Endodermal cell (in vitro differentiated cells): ENCODE results near the gene TRAPPC3L. TPM values are rescaled to one million over a fixed set of nuclear protein-coding genes. Genes with fewer than 3 reads are reported as not detected.

Experiments used
- DNase-seq: peaks from one replicate; pipeline ENCODE4 v3.0.0-alpha.2; 2017
- H3K27ac ChIP-seq: 2 replicates; pipeline ENCODE4 v1.5.1; 2013; ENCODE audit warnings: mild to moderate bottlenecking, low read depth, low read length, moderate library complexity
- H3K27me3 ChIP-seq: 2 replicates; pipeline ENCODE4 v1.6.1; 2013; ENCODE audit warnings: mild to moderate bottlenecking, low read length, moderate library complexity; ENCODE audit not compliant: insufficient read depth, control insufficient read depth, poor library complexity, severe bottlenecking
- H3K36me3 ChIP-seq: 2 replicates; pipeline ENCODE4 v1.7.0; 2013; ENCODE audit warnings: mild to moderate bottlenecking, low read length, moderate library complexity; ENCODE audit not compliant: control insufficient read depth, insufficient read depth
- H3K4me1 ChIP-seq: one replicate; pipeline ENCODE4 v1.7.0; 2013; ENCODE audit warnings: low read length; ENCODE audit not compliant: control insufficient read depth, insufficient read depth
- H3K4me3 ChIP-seq: 2 replicates; pipeline ENCODE4 v1.5.1; 2013; ENCODE audit warnings: mild to moderate bottlenecking, low read length, moderate library complexity
- H3K9ac ChIP-seq: 2 replicates; pipeline ENCODE4 v1.6.1; 2013; ENCODE audit warnings: mild to moderate bottlenecking, low read length, moderate library complexity; ENCODE audit not compliant: poor library complexity, severe bottlenecking; ENCODE audit errors: extremely low read depth
- H3K9me3 ChIP-seq: 2 replicates; pipeline ENCODE4 v1.6.1; 2013; ENCODE audit warnings: mild to moderate bottlenecking, low read length, moderate library complexity; ENCODE audit not compliant: control insufficient read depth
- H3K27ac Mint-ChIP-seq: 2 replicates; pipeline ENCODE4 v1.8.0; 2020; ENCODE audit warnings: mixed read lengths
- H3K27me3 Mint-ChIP-seq: 2 replicates; pipeline ENCODE4 v1.8.0; 2021; ENCODE audit warnings: mild to moderate bottlenecking, mixed read lengths; ENCODE audit not compliant: insufficient read depth
- H3K36me3 Mint-ChIP-seq: 2 replicates; pipeline ENCODE4 v1.8.0; 2020; ENCODE audit warnings: low read depth, mixed read lengths
- H3K4me1 Mint-ChIP-seq: 2 replicates; pipeline ENCODE4 v1.8.0; 2020; ENCODE audit warnings: mixed read lengths
- H3K4me3 Mint-ChIP-seq: 2 replicates; pipeline ENCODE4 v1.8.0; 2020; ENCODE audit warnings: mild to moderate bottlenecking, moderate library complexity, mixed read lengths
- H3K9me3 Mint-ChIP-seq: 2 replicates; pipeline ENCODE4 v1.8.0; 2020; ENCODE audit warnings: mild to moderate bottlenecking, mixed read lengths
- WGBS, 2 experiments: methylation state at CpG; one replicate each; pipeline versions ENCODE4 v1.1.5 to v1.1.7; 2013; ENCODE audit warnings: missing lambda C conversion rate in 2 of 2, mixed read lengths in 1 of 2; ENCODE audit not compliant: insufficient coverage in 1 of 2, insufficient read length in 1 of 2; 5-methylcytosine and 5-hydroxymethylcytosine counted together
- total RNA-seq, 2 donors: library from RNA; stranded (reverse); fragmentation: NEBNext Ultra II Directional in 1 of 2; extraction: Animal tissue kit (Norgen Biotek cat#: 25700) in 1 of 2; gene quantifications; 2 replicates in 1 of 2; 3 replicates in 1 of 2; pipeline ENCODE4 v1.2.1, GENCODE V29; 2021
- TF ChIP-seq, protein P1 (sequence below): fragments of 200-600 bp; sonication (generic); conservative IDR thresholded peaks from 2 replicates; pipeline ENCODE4 v1.5.0; 2021; ENCODE audit warnings: antibody characterized with exemption, mild to moderate bottlenecking

TRAPPC3L gene
- total RNA-seq, 2 donors from 2014 or later, result not detected

DNA sequence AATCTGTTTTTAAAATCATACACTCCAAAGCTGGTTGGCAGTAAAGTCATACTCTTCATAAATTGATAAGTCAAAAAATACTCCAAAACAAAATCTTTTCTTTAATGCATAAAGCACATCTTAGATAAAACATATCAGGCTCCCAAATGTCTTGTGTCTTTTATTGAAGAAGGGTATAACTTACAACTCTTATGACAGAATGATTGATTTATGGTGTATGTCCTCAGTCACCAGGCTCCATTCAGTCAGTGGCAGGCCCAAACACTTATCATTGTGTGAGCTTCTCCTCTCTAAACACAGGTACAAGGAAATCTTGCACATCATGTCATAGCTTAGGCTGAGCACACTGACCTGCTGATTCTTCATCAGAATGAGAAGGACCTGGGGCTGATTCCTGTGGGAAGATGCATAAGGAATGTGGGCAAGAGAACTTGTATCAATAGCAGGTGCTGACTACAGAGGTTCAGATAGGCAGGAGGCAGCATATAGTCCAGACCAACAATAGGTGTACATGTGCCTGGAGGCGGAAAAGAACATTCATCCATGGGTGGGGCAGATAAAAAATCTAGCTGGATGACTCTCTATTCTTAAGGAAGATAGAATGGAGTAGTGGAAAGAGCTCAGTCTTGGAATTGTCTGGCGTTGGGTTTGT is 32.1 kb downstream of the TRAPPC3L start:
- Mint-ChIP-seq H3K27me3 (peaks cover 4% of the 10 kb centered on the region), H3K4me3 (no peak overlapping the region), H3K4me1 (peaks cover 15% of the 10 kb centered on the region), H3K27ac (no peak overlapping the region), H3K36me3 (no peaks in the 10 kb centered on the region), H3K9me3 (peaks cover 7% of the 10 kb centered on the region)
- Histone ChIP-seq H3K36me3 (no peaks in the 10 kb centered on the region), H3K9ac (no peak overlapping the region), H3K27me3 (no peaks in the 10 kb centered on the region), H3K9me3 (peaks cover 11% of the 10 kb centered on the region), H3K4me3 (peak overlapping the region; percentile 61), H3K27ac (no peak overlapping the region), H3K4me1 (peaks cover 7% of the 10 kb centered on the region)
- DNase-seq, result no peak
- WGBS, 2 experiments, result 92 to 95% methylated on average over 2 of the region's 2 CpGs
- TF ChIP-seq, protein P1, sequence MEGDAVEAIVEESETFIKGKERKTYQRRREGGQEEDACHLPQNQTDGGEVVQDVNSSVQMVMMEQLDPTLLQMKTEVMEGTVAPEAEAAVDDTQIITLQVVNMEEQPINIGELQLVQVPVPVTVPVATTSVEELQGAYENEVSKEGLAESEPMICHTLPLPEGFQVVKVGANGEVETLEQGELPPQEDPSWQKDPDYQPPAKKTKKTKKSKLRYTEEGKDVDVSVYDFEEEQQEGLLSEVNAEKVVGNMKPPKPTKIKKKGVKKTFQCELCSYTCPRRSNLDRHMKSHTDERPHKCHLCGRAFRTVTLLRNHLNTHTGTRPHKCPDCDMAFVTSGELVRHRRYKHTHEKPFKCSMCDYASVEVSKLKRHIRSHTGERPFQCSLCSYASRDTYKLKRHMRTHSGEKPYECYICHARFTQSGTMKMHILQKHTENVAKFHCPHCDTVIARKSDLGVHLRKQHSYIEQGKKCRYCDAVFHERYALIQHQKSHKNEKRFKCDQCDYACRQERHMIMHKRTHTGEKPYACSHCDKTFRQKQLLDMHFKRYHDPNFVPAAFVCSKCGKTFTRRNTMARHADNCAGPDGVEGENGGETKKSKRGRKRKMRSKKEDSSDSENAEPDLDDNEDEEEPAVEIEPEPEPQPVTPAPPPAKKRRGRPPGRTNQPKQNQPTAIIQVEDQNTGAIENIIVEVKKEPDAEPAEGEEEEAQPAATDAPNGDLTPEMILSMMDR, result no peak

DNA sequence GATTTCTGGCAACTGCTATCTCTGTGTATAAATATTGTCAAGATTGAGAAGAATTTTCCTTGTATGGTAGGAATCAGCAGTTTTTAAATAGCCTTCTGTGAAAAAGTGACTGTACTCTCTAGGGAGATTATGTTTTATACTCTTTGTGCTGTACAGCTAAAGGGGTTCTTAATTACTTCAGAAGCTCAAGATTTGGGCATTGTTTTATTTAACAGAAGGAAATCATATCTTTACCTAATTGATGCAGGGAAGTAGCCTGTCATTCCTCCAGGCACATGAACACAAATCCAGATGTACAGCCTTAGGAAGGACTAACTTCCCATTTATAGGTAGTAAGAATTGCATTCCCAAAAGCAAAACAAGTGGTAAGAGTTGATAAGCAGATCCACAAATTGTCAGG is 32.8 kb downstream of the TRAPPC3L start:
- Histone ChIP-seq H3K36me3 (no peaks in the 10 kb centered on the region), H3K27ac (no peak overlapping the region), H3K27me3 (no peaks in the 10 kb centered on the region), H3K9ac (no peak overlapping the region), H3K9me3 (peaks cover 11% of the 10 kb centered on the region), H3K4me3 (peak overlapping the region; percentile 61), H3K4me1 (peaks cover 7% of the 10 kb centered on the region)
- Mint-ChIP-seq H3K27ac (no peak overlapping the region), H3K36me3 (no peaks in the 10 kb centered on the region), H3K9me3 (peaks cover 7% of the 10 kb centered on the region), H3K4me1 (peaks cover 15% of the 10 kb centered on the region), H3K4me3 (no peak overlapping the region), H3K27me3 (no peaks in the 10 kb centered on the region)
- DNase-seq, result no peak
- TF ChIP-seq, protein P1, result no peak

DNA sequence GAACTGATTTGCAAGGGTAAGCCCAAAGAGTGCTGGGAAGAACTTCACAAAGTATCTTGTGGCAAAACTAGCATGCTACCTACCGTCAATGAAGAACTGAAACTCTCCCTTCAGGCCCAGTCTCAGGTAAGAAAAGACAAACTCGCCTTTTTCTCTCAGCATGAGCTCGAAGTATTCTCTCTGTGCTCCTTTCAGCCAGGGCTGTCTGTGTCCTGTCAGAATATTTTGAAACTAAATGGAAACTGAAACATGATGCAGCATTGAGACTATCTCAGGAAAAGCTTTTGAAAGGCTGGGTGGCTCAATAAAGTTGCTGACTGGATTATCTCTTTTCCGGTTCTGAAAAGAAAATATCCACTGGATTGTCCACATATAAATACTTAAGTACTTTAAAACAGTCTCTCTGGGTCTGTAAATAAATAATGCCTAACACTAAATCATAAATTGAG is 33.3 kb downstream of the TRAPPC3L start:
- Histone ChIP-seq H3K4me3 (peak overlapping the region; percentile 61), H3K9ac (peak overlapping the region; percentile 7), H3K36me3 (no peaks in the 10 kb centered on the region), H3K27me3 (no peaks in the 10 kb centered on the region), H3K27ac (peak overlapping the region; percentile 90), H3K9me3 (peaks cover 11% of the 10 kb centered on the region), H3K4me1 (peaks cover 7% of the 10 kb centered on the region)
- WGBS, 2 experiments, result 88 to 91% methylated on average over 1 to 4 of the region's 4 CpGs
- H3K36me3 Mint-ChIP-seq, result no peaks in the 10 kb centered on the region
- H3K27ac Mint-ChIP-seq, result peak overlapping the region; percentile 87
- no peaks in the 10 kb centered on the region for H3K27me3 Mint-ChIP-seq
- no peak overlapping the region for H3K4me3 Mint-ChIP-seq
- H3K9me3 Mint-ChIP-seq, result peaks cover 7% of the 10 kb centered on the region
- DNase-seq, result no peak
- TF ChIP-seq, protein P1, result no peak
- H3K4me1 Mint-ChIP-seq, result peaks cover 15% of the 10 kb centered on the region
